Effector CD4-positive, alpha-beta T cell (primary cell): ENCODE data around the gene FTH1.
"Not testable (repeated sequence)": the region's sequence is repeated elsewhere in the genome, so short reads cannot be mapped to it uniquely, and the experiment has no call there.

Source experiments
- DNase-seq: peaks from one replicate; pipeline ENCODE4 v3.0.0-alpha.2; 2020

The FTH1 gene

DNA sequence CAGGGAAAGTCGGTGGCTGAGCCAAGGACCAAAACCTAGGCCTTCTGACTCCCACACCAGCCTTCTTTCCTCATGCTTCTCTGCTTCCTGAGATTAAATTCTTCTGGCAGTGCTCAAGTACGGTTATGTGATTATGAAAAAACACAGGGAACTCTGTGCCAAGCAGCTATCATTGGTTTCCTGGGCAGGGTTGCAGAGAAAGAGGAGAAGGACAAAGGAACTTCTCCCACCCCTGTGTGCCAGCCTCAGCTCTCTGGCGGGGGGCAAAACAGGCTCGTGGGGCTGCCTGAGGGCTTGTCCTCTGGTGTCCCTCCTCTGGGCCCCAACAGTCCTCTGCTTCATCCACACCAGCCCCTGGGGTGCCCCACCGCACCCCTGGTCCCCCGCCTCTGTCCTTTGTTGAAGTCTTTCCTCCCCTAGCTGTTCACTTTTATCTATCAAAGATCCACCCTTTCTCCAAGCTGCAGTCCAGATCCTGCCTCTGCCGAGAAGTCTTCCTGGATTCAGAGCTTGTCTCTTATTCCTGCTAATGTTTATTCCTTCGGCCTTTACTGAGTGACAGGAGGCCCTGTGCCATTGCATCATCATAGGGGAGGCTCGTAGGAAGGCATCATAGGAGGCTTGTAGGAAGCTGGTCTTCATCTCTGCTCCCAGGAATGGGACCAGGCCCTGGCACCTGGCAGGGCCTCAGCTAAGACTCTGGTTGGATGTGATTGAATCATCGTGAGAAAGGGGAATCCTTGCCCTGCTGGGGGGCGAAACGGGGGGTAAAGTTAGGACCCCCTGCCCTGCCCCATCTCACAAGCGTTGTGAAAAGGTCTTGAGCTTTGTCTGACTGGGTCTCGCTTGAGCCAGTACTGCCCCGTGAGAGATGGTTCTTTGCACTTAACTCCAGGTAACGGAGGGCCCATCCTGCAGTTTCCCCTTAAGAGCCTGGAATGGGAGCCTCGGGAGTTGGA, 11.5 kb upstream of the FTH1 start:
- no peak for DNase-seq

DNA sequence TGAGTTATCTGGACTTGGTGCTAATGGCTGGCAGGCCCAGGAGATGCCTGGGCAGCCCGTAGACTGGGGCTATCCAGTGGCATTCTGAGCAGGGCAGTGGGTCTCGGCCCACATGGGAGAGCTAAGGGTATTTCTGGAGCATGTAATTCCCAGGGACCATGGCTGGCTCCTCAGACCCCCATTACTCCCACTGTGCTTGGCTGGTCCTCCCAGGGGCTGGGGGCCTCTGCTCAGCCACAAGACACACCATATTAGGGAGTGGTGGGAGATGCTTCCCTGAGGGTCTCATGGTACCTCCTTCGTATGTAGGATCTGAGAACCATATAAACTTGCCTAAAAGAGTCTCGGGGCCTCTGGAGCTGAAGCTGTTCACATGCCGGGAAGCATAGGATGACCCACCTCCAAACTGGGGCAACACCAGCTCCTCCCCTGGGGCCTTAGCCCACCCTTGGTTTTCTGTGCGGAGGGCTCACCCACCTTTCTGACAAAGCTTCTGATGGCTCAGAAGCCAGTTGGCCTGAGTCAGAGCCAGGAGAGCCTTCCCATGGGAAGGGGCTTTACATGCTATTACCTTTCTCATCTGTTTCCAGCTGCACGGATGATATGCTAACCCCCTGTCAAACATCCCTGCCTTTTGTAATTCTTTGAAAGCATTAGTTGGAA, 9.5 kb upstream of the FTH1 start:
- DNase-seq: no peak

DNA sequence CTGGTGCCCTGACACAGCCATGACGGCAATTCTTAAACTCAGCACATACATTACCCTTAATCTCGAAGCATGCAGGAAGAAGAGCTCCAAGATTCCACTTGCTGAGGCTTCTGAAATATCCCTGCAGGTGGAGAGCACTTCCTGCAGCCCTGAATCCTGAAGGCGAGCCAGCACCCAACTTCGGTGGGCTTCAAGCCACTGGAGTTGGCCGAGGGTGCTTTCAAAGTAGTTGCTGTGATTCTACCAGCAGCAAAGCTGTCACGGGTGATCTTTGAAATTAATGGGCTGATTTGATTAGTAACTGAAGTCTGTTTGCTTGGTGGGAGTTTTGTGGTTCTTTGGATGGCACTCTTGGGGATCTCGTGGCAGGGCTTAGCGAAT, 9.0 kb upstream of the FTH1 start:
- no peak for DNase-seq

DNA sequence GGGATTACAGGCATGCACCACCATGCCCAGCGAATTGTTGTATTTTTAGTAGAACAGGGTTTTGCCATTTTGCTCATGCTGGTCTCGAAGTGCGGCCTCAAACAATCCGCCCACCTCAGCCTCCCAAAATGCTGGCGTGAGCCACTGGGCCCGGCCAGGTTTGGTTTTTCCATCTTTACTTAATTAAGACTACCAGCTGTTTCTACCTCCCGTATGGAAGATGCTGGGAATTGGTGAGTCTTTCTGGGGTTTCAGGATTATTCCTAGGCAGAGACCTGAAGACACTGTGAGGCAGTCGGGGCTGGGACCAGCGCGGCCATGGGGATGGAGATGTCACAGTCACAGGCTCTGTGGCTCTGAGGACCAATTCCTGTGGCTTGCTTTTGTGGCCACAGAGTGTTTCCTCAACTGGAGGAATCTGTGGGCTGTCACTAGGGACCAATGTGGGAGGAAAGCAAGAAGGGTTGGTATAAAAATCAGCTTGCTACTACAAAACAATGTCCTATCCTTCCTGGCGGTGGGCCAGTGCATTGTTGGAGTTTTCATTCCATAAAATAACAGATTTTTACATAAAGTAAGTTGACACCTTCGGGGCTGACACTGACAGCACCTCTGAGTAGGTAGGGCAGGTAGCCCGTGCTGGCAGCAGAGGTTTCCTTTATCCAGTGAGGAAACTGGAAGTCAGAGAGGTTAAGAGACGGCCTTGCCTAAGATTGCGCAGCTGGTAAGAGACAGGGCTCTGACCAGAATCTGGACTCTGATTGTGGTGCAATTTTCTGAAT, 8.4 kb upstream of the FTH1 start:
- DNase-seq: no peak

DNA sequence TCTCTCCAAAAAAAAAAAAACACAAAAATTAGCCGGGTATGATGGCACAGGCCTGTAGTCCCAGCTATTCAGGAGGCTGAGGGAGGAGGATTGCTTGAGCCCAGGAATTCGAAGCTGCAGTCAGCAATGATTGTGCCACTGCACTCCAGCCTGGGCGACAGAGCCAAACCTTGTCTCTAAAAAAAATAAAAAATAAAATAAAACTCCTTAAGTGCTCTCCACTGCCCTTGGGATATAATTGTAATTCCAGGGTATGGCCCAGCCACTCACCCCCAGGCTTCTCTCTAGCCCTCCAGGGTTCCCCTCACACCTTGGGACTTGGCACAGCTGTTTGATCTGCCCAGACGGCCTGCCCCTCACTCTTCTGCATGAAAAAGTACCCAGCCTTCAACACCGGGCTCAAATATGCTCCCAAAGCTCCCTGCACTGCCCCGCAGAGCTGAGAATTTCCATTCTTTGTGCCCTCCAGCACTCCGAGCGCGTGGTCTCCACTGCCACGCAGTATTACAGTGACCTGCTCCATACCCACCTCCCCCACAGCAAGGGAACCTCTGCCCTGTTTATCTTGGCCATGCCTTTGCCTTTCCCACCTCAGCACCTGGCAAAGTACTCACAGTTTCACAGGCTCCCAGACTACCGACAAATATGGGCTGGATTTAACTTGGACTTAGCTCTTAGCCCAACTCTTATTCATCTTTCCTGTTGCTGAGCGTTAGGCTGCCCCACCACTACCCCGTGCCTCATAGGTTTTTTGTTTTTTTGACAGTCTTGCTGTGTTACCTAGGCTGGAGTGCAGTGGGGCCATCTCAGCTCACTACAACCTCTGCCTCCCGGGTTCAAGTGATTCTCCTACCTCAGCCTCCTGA, 7.6 kb upstream of the FTH1 start:
- DNase-seq: no peak

DNA sequence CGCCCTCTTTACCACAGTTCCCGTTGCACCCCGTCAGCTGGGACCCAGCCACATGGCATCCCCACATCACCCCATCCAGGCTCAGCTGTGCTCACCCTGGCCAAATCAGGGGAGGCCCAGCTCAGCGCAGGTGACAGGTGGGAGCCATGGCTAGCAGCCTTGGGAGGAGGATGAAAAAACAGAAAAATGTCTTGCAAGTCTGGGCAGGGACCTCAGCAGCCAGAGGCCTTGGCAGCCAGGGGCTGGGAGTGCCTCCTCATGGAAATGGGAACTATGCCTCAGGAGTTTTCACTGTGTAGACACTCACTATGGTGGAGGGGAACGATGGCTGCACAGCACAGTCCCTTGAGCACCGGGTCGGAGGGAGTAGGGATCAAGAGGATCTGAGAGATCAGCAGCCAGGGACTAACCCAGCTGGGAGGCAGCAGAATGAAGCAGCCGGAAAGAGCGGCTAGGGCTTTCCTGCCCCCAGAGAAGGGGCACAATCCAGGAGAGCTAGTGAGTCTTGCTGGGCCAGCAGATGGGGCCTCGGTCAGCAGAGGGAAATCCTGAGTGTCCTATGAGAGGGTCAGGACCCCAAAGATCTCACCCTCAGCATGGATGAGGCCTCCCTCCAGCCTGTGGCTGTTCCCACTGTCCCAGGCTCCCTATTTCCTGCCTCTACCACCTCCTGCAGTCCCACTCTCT, 6.2 kb upstream of the FTH1 start:
- no peak for DNase-seq

DNA sequence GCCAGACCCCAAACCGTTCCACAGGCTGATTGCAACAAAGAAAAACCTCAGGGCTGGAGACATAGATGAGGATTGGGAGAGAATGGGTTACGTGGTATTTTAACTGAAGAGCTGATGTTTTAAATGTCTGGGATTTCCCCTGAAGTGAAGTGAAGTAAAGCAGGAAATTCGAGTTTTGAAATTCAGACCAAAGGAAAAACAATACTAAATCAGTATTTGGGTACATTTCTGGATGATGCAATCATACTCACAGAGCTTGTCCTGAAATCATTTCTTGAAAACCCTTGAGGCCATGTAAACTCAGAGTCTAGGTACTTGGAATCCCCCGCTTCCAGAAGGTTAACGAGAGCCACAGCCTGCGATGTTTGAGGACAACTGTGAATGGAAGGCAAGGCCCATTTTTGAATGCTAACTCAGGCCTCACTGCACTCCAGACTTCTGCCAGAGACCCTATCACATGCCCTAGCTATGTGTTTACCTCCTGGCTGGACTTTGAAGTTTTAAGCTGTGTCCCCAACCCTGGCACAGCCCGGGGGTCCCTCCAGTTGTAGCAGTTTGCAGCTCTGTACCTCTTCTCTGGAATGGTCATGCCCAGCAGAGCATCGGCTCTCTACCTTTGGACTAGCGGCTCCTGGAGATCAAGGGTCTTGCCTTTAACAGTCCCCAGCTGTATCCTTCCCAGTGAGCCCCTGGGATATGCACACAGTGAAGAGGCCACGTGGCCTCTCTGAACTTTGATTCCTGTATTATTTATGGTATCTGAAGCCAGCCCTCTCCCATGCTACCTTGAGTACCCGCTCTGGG, 5.4 kb upstream of the FTH1 start:
- no peak for DNase-seq

DNA sequence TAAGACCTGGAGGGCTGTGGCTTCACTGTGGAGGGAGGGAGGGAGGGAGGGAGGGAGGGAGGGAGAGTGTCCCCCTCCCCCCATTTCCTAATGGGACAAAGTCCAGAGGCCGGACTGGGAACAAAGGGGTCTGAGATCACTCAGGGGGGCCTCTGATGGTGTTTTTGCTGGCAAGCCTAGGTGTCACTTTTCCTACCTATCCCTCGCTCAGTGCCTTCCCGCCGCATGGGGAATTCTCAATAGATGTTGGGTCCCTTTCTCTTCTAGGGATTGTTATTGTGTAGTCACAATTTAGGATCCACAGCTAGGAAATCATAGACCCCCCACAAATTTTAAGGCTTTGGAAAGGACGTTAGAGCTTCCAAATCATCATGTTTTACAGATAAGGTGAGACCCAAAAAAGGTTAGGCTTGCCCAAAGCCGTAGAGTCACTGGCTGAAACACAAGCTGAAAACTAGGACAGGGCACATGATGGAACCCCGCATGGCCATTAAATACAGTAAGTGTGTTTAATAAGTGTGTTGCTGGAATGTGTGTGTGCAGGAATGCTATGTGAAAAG, 4.8 kb upstream of the FTH1 start:
- DNase-seq: no peak

DNA sequence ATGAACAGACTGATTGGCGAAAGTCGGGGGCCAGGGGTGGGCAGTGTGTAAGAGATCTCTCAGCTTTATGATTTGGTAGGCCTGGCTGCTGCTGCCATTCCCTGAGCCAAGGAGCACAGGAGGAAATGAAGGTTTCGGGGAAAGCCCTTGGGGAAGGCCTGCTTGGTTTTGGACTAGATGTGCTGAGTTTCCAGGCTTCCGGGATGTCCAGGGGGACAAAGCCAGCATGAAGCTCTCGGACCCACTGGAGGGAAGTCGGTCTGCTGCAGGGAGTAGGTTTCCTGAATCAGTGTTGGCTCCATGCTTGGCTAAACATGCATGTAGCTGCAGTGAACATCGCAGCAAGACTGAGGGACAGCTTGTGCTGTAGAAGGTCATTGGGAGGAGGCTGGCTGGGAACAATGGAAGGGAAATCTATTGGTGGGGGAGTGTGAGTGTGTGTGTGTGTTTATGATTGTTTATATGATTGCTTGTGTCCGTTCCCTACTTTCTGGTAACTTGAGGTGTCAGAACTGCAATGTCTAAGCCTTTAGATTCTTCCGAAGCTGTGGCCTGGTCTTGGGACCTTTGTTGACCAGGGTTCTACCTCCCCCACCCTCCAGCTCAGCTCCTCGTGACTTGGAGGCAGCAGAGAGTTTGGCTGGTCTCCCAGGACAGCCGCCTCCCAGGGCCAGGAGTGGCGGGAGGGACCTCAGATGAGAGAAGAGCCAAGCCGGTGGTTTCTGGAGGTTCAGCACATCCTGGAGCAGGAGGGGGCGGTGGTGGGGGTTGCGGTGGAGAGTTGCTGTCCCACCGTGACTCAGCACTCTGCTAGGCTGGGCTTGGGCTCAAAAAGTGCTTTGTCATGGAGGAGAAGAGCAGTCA, 4.0 kb upstream of the FTH1 start:
- no peak for DNase-seq

DNA sequence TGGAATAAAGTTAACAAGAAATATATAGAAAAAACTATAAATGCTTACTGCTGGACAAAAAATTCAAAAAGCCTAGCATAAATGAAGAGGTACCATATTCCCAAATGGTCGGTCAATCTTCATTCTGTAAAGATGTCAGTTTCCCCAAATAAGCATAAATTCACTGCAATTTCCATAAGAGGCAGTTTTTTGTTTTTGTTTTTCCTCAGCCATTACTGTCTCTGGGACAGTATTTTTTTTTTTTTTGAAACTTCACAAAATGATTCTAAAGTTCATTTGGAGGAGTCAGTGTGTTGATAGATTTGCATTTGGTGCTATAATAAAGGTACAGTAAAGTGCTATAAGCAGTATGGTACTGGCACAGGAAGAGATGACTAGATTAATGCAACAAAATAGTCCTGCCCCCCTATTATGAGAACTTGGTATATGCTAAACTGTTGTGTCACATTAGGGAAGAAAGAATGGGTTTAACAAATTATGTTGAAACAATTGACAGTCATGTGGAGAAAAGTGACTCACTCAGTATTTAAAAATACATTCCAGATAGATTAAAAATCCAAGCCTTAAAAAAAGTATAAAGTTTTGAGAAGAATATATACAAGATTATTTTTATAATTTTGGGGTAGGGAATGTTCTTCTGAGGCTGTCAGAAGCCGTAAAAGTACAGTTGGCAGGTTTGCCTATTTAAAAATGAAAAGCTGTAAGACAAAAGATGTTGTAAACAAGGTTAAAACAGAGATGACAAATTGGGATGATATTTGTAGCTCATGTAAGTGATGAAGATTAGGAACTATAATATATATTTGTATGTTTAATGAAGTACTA, 2.6 kb upstream of the FTH1 start:
- DNase-seq: no peak

DNA sequence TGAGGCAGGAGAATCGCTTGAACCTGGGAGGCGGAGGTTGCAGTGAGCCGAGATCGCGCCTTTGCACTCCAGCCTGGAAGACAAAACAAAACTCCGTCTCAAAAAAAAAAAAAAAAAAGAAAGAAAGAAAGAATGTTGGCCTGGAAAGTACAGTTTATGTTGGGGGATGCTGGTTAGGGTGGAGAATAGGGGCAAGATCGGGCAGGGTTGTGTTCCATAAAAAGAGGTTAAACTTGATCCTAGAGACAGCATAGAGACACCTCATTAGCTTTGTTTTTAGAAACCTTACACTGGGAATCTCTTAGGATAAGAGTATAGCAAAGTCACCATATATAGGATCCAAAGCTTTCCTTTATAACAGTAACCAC, 1.9 kb upstream of the FTH1 start:
- DNase-seq: no peak

DNA sequence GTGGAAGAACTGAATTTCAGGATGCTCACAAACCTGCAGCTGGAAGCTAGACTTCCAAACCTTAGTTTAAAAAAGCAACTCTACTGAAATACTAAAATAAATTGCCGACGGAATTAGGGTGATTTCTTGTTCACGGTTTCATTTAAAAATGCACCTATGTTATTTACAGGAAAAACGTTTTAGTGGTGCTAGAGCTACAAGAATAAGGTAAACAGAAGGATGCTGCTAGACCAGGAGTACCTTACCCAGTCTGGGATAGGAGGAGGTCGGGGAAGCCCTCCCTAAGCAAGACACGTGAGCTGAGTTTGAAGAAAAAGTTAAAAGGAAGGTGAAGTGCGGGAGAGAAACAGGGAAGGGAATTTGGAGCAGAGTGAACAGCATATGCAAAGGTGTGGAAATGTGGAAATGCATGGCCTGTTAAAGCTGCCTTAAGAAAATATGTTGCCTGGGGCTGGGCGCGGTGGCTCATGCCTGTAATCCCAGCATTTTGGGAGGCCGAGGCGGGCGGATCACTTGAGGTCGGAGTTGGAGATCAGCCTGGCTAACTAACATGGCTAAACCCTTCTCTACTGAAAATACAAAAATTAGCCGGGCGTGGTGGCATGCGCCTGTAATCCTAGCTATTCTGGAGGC, 1.4 kb upstream of the FTH1 start:
- no peak for DNase-seq

DNA sequence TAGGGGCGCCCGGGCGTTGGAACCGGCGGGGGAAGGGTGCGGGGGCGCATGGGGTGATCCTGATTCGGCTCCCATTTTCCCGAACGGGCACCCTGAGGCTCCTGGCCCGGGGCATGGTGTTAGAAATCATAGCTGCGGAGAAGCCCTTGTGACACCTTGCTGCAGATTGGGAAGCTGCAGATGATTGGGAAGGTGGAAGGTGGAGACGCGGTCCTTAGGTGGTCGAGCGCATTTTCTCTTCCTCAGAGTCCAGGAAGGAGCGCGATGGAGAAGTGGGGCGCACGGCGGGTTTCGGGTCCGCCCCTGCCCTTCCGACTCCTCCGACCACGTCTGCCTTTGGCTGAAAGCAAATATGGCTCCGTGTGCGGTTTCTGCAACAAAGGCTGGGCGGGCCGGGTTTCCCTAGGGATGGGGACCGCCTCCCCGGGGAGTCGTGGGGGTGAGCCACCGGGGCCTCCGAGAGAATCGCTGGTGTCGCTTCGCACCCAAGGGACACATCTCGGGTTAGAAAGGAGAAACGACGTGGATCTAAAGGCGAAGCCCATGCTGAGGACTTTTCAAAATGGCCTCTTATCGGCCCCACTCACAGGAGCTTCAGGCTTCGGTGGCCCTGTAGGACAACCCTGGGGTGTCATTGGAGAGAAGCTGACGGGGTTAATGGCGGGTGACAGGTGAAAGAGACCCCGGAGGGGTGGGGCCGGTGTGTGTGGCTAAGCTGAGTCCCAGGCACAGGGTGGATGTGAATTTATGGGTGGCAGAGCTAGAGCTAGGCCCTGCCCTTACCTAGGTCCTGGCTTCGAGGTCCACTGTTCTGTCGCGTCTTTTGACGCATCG, 707 bp upstream of the FTH1 start:
- DNase-seq: no peak

DNA sequence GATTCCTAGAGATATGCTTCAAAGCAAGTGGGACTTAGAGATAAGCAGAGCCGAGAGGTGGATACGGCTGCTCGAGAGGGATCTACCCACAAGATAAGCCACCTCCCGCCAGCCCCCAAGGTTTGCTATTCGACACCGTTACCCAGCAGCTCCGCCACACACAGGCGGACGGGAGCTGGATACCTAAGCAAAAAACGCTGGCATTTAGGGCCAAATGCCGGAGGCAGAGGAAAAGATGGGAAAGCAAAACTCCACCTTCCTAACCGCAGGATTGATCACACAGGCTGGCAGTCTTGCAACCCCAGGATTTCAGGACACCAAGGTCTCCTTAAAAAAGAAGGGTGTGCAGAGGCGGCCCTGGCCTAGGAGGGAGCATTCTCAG, 709 bp downstream of the FTH1 start:
- no peak for DNase-seq

DNA sequence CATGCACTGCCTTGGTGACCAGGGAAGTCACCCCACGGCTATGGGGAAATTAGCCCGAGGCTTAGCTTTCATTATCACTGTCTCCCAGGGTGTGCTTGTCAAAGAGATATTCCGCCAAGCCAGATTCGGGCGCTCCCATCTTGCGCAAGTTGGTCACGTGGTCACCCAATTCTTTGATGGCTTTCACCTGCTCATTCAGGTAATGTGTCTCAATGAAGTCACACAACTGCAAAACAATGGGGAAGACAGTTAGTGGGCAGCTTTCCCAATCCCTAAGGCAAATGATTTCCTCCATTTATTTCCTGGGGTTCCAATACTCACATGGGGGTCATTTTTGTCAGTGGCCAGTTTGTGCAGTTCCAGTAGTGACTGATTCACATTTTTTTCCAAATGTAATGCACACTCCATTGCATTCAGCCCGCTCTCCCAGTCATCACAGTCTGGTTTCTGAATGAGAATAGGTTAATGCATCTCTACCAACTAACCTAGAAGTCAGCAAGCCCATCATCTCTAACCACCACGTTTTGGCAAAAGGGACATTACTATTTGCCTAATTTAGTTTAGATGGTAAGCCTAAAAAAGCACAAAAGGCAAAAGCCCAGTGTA, 2.7 kb downstream of the FTH1 start:
- not testable (repeated sequence) for DNase-seq

DNA sequence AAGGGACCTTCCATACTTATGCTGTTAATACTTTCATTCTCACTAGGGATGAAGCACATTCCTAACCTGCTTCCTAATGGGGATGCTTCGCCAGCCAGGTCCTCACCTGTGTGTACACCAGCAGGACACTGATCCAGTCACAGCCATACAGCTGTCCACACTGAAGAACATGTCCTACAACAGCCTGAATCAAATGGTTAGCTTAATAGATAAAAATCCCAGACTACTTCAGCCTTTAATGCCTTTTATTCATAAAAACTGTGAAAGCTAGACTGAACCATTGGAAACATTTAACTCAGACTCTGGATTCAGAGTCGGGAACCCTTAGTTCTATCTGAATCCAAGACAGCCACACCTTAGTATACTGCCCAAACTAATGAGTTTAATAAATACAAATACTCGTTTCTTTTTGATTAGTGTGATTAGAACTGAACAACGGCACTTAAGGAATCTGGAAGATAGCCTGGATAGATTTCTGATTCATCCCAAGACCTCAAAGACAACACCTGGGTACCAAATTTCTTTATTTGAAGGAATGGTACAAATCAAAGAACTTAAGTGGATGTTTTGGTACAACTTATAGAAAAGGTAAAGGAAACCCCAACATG, 3.3 kb downstream of the FTH1 start:
- no peak for DNase-seq
